ENCODE measurements around the gene DPYSL4. TPM values are rescaled to one million over a fixed set of nuclear protein-coding genes. Genes with fewer than 3 reads are reported as not detected.

DPYSL4 gene
- total RNA-seq, 1 donor from 2014 or later = 5.6 TPM

DNA sequence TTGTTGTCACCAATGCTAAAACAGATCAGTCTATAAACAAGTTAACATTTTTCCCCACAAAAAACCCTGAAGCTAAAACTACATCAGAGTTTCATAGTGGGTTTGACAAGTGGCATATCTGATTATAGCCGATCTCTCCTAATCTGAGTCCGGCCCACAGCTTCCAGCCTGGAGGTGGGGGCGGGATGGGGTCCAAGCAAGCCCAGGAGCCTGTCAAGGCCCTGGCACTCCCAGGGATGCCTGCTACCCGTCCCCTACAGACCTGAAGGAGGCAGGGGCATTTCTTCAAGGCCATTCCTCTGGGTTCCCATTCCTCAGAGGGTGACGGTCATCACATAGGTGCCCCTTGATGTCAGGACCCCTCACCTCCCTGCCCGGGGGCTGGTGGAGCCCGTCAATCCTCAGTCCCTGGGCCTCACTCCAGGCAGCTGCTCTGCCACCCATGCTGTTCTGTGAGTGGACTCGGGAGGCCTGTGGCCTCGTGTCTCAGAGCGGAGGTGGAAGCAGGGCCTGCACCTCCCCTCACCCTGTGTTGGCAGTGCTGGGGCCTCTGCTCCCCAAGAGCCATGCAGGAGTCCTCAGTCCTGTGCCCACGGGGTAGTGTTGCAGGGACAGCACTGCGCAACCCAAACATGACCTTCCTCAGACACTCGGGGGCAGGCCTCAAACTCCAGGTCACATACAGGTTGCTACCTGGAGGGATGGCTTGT, 8.8 kb downstream of the DPYSL4 start:
- DNase-seq (ENCODE audit: low read depth in 2 of 2) = no peak

DNA sequence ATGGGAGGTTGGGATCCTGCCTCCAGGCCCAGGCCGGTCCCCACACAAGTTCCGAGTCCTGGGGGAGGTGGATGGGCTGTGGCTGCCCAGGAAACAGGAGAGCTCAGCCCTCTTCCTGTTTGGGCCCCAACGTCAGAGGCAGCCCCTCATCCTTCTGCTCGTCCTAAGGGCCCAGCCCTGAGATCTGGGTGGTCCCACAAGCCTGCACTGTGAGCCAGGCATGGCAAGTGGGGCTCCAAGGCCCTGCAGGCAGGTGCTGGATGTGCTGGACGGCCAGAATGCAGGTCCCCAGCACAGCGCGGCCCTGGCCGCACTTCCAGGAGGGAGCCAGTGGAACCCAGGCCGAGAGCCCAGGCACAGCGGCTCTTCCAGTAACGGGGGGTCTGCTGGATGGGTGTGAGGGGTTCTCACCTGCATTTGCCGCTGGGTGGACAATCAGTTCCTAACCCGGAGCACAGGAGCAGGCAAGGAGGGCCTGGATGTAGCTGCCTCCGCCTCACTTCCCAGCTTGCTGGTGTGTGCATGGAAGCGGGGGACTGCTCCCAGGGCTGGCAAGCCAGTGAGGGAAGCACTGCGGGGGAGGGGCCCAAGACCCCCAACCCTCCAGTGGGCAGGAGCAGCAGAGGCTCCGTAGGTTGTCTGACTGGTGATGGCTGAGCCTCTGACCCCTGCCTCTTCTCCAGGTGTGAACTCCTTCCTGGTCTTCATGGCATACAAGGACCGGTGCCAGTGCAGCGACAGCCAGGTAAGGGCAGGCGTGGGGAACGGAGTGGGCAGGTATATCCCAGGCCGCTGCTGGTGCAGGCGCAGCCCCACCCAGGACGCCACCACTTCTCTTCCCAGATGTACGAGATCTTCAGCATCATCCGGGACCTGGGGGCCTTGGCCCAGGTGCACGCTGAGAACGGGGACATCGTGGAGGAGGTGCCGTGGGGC, 9.7 kb downstream of the DPYSL4 start:
- DNase-seq (ENCODE audit: low read depth in 2 of 2) = no peak

DNA sequence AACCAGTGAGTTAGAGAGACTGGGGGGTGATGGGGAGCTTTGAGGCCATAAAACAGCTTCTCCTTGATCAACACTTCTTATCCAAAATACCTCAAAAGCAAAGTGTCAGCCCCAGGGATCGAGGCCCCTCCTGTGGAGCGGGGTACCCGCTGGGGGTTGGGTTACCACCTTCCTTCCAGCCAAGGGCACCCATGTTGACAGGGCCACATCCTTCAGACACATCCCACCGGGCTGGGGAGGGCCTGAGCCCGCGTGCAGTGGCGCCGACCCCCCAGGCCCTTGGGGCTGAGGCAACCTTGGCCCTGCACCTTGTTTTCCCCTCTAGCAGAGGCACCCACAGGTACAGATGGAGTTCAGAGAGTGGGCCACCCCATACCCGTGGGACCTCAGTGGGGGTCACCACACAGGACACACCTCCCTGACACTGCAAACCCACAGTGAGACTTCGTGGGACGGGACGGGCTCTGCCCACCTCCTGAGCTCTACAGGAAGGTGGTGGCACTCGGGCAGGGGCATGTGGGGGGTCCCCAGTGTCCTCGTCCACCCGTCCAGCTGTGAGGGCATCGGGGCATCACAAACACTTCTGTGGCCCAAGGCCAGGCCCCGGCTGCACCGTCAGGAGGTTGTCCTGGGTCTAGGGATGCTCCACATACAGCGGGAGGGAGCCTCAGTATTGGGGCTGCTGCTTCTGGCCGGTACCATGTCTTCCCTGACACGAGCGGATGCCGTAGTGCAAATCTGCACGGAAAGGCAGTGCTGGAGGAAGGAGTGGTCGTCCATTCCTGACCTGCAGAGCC, 10.7 kb downstream of the DPYSL4 start:
- DNase-seq (ENCODE audit: low read depth in 2 of 2) = no peak

DNA sequence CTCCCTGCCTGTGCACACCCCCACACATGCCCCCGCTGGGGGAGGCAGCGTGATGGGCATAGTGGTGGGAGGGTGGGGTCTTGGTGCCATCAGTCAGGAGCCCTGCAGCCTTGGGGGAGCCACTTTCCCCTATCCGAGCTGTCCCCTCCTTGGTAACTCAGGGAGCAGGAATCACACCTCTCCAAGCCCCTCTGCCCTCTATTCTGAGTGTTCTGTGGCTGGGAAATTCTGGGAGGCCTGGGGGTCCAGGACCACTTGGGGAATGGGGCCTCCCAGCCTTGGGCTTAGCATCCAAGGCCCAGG, 11.3 kb downstream of the DPYSL4 start:
- DNase-seq (ENCODE audit: low read depth in 2 of 2) = no peak

DNA sequence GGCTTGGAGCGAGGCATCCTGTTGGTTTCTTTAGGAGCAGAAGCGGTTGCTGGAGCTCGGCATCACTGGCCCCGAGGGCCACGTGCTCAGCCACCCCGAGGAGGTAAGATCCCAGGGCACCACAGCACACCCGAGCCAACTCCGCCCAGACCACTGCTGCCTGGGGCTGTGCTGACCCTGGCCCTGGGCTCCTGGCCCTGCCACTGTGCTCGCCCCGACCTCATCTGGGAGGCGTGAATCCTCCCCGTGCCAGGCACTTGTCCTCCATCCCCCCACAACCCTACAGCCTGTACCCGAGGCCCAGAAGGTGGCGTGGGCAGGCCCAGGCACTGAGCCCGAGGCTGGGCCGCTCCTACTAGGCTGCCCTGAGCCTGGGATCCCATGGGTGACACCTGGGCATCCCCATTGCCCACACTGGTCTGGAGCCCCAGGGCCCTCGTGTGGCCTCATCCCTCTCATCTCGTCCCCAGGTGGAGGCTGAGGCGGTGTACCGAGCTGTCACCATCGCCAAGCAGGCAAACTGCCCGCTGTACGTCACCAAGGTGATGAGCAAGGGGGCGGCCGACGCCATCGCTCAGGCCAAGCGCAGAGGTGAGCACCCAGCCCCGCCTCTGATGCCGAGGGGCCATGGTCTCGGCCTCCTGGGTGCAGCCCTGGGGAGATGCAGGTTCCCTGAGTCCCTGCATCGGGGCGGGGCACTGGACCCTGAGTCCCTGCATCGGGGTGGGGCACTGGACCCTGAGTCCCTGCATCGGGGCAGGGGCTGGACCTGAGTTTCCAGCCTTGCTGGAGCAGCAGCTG, 11.8 kb downstream of the DPYSL4 start:
- no peak for DNase-seq (ENCODE audit: low read depth in 2 of 2)

DNA sequence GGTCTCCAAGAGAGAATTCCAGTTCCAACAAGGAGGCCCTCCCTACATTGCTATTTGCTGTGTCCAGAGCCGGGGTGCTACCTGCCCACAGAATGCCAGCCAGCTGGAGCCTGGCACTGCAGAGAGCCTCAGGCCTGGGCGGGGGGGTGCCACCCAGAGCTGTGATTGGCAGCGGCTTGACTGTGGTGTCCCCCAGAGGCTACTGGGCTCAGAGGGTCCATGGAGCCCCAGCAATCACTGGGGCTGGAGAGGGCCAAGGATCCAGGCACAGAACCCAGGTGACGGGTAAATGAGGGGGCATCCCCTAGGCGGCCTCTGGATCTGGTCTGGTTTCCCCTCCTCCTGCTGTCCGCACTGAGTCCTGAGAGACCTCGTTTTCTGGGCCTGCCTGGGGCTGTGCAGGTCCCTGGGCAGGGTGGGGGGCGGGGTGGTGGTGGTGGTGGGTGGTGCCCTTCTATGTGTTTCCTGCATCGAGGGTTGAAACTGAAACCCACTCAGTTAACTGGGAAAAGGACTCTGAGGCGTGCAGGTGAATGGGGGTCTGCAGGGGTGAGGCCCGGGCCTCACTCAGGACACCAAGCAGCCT, 12.6 kb downstream of the DPYSL4 start:
- no peak for DNase-seq (ENCODE audit: low read depth in 2 of 2)

DNA sequence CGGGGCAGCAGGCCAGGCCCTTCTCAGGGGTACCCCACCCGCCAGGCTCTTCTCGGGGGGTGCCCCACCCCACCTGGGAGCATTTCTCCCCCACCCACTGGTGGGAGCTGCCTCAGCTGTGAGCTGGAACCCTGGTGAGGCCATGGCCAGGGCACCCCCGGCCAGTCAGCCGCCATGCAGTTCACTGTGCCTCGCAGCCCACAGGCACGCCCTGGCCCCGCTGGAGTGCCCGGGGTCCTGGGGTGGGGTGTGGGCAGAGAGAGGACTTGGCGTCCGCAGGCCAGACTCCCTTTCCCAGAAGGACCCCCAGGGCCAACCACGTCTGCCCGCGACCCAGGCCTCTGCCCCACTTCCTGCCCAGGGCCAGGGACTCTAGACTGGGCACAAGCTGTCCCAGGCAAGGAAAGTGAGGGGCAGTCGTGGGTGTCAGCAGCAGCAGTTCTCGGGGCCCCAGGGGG, 13.1 kb downstream of the DPYSL4 start:
- DNase-seq (ENCODE audit: low read depth in 2 of 2) = no peak

DNA sequence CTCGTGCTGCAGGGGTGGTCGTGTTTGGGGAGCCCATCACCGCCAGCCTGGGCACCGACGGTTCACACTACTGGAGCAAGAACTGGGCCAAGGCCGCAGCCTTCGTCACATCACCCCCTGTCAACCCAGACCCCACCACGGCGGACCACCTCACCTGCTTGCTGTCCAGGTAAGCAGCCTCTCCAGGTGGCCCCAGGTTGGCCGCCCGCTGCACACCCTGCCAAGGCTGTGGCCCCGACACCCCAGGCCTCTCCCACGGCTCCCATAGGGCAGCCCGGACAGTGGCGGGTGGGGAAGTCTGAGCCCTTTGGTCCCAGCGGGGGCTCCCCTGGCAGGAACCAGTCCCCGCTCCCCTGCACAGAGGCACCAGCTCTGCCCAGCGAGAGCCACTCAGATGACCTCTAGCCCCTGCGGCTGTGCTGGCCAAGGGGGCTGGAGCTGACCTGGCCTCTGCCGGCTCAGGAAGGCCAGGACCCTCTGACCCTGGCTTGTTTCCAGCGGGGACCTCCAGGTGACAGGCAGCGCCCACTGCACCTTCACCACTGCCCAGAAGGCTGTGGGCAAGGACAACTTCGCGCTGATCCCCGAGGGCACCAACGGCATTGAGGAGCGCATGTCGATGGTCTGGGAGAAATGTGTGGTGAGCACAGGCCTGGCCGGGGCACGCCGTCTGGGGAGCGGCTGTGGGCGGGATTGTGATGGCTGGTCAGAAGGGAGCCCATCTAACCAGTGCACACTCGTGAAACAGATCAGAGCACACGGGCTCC, 13.8 kb downstream of the DPYSL4 start:
- DNase-seq (ENCODE audit: low read depth in 2 of 2) = no peak

DNA sequence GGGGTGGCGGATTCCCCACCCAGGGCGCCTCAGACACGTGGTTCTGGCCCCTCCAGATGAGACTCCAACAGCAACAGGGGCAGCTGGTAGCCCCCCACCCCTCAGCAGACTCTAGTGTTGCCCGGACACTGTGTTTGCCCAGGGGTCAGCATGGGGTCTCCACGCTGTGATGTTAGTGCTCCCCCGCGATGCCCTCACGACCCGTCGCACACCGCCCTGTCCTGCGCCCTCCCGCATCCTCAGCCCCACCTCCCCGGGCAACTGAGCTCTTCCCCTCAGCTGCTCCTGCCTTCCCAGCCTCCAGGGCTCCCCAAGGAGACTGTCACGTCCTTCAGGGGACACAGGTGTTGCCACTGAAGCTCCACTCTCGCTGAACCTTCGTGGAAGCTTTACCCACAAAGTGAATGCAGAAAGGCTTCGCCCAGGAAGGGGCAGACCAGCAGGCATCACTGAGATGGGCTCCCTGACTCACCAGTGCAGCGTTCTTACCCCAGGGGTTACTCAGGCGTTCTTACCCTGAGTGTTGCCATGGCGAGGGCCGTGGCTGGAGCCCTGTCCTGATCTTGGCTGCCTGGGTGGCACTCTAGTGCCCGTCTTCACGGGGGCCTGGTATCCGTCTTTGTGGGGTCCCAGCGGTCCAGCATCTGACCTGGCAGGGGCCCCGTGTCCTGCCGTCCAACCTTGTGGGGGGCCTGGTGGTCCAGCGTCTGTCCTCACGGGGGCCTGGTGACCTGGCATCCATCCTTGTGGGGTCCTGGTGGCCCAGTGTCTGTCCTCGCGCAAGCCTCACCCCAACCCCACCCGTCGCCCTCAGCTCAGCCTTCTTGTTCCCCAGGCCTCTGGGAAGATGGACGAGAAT, 14.6 kb downstream of the DPYSL4 start:
- no peak for DNase-seq (ENCODE audit: low read depth in 2 of 2)

DNA sequence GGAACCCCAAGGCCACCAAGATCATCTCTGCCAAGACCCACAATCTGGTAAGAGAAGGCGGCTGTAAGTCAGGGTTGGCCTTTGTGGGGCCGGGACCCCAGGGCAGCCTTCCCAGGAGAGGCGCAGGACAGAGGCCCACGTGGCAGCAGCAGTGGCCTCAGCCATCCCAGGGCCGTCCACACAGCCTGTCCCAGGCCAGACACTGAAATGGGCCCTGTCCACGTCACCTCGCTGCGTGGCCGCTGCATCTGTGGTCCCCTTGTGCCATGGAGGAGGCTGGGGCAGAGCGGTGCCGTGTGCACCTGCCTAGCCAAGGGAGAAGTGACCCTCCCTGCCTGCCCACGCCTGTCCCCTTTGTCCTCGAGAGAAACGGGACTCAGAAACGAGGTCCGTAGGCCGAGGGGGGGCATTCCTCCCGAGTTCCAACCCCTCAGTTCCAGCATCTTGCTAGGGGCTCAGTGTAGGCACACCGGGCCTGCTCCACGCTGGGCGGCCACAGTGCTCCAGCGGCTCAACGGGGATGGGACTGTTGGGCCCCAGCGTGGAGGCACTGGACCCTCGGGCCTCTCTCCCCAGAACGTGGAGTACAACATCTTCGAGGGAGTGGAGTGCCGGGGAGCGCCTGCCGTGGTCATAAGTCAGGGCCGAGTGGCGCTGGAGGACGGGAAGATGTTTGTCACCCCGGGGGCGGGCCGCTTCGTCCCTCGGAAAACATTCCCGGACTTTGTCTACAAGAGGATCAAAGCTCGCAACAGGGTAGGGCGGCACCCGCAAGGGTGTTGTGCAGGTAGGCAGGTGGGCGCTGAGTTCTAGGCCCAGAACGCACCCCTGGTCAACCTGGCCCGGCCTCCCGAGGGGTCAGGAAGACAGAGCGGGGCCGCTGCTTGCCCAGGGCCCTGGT, 15.6 kb downstream of the DPYSL4 start:
- DNase-seq (ENCODE audit: low read depth in 2 of 2) = no peak

DNA sequence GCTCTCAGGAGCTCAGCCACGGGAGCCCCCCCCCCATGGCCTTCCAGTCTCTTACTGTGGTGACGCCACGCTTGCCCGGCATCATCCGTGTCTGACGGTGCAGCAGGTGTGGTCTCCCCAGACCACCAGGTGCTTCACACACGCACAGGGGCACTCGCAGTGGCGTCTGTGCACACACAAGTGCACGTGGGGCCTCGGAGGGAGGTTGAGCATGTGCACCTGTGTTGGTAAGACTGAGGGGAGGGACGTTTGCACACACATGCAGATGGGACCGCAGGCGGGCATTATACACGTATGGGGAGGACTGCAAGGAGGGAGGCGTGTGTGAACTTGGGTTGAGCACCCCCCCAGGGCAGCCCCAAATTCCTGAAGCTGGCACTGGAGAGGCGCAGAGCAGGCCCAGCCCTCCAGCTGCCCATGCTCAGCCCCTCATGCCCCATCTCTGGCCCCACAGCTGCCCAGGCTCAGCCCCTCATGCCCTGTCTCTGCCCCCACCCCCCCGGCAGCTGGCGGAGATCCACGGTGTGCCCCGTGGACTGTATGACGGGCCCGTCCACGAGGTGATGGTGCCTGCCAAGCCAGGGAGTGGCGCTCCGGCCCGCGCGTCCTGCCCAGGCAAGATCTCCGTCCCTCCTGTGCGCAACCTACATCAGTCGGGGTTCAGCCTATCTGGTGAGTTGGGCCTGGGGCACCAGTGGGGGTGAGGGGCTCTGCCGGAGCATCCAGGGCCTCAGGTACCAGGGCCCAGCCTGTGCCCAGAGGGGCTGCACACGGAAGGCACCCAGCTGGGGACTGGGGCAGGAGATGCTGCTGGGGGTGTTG, 16.7 kb downstream of the DPYSL4 start:
- no peak for DNase-seq (ENCODE audit: low read depth in 2 of 2)

DNA sequence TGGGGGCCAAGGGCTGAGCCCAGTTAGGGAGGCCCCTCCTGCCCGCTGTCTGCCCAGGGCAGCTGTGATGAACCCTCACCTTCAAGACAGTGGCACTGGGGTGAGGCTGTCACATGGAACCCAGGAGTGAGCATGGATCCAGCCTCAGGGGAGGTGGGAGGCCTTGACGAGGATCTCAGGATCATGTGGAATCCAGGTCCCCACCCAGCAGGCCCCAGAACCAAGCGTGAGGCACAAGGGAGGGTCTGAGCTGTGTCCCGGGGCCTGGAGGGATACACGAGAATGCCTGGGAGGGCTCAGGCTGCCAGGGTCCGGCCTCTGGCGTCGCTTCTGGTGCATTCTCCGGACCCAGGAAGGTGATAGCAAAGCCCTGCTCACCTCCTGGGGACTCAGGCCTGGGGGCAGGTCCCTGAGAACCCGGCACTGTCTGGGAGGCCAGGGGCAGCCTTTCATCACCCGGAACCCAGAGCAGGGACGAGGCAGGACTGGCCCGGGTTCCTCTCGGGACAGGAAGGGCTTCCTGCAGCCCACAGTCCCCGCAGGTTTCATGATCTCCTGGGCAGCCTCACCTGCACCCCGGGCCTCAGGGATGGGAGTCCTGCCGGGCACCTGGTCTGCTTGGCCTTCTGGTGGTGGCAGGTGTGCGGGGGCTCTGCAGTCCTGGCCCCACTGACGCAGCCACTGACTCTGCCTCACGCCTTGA, 17.5 kb downstream of the DPYSL4 start:
- DNase-seq (ENCODE audit: low read depth in 2 of 2) = no peak

DNA sequence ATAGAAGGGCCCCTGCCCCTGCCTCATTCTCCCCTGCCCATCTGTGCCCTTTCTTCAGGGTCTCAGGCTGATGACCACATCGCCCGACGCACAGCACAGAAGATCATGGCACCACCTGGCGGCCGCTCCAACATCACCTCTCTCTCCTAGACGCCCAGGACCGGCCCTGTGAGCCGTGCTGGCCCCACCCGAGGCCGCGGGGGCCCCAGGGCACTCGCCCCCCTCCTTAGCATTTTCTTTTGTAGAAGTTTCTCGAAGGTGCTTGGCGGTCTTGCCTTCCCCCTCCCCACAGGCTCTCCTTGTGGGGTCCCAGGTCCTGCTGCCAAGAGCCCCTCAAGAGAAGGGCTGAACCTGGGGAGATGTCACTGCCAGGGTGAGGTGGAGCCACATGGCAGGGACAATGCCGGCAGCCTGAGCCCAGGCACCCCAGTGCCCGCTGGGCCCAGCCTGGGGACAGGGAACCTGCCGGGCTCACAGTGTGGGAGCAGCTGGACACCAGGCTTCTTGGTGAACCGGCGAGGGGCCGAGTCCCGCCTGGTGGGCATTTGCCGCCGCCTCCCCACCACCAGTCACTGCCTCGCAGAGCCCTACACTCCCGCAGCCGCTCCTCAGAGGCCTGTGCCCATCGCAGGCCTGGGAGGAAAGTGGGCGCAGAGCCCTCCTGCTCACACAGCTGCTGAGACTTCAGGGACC, 18.2 kb downstream of the DPYSL4 start:
- DNase-seq (ENCODE audit: low read depth in 2 of 2) = no peak

DNA sequence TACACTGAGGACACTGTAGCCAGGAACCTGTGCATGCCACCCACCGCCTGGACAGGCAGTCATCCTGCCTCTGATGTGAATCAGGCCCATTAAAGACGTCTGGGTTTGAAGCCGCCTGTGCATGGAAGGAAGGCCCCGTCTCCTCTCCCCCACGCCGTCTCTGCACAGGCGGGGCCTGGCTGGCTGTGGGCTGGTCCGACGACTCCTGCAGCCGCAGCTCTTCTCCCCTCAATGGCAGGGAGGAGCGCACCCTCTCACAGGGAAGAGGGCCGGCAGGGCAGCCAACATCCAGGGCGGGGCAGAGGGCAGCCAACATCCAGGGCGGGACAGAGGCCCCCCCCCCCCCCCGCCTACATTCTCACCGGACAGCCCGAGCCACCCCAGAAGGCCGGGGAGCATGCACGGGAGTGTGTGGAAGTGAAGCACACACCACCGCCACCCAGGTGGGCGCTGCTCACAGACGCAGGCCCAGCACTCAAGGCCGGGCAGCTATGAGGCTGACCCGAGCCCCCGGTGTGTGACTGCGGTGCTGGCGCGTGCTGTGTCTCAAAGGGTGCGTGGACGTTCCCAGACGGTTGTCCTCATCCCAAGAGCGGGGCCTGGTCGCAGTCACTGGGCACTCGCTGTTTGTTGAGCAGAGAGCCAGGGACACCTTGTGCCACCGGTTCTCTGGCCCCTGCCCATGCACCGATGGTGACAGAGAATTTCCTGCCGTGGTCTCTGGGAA, 19.1 kb downstream of the DPYSL4 start:
- DNase-seq (ENCODE audit: low read depth in 2 of 2) = no peak

DNA sequence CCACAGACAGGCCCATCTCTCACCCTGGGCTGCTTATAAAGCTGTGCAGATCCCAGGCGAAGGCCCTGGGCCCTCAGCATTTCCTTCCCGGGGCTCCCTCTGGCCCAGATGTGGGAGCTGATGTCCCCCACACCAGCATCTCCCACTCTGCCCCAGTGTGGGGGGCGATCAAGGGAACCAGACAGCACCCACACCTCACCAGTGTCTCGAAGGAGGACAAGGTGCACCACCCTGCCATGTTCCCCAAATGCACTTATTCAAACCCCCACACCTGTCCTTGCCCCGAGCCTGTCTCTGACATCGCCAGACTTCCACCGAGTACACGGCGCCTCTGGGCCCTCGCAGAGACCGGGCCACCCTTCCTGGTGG, 19.6 kb downstream of the DPYSL4 start:
- no peak for DNase-seq (ENCODE audit: low read depth in 2 of 2)

Data from dermis microvascular lymphatic vessel endothelial cell (primary cell).